GM21360 (cell line): ENCODE results near the gene PURA.

Experiments
- ATAC-seq: cut with Tn5 transposase; IDR thresholded peaks from one replicate; pipeline ENCODE4 v1.9.1; 2021; ENCODE audit warnings: mild to moderate bottlenecking, moderate library complexity; ENCODE audit not compliant: unreplicated experiment

The PURA gene

DNA sequence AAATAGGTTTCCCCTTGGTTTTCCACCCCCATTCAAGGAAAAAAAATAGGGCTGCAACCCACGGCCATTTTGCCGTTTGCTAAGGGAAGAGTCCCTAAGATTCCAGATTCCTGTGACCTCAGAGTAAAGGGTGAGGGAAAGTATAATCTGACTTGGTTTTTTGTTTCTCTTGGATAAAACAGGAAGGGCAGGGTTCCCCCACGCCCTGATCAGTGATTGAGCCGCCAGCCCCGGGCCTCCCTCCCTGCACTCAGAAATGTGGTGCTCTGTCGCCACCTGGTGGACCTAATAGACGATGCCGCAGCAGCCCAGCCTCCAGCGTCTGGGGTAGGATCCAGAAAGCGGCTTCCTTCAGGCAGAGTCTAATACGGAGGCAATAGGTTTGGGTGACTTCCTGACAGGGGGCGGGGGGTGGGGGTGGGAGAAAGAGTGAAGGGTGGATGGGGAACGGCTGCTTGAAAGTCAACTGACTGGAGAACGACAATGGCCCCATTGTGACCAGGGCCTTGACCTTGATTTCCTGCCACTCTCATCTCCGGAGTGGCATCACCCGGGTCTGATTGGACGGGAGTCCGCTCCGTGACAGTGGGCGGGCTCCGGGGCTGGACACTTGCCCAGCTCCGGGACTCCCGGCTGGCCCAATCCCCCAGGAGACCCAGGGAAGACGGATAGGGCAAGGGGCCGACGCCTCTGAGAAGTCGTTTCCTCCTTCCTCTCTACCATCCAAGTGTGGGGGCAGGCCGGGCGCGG, 43.3 kb downstream of the PURA start:
- ATAC-seq = peak; percentile 93

DNA sequence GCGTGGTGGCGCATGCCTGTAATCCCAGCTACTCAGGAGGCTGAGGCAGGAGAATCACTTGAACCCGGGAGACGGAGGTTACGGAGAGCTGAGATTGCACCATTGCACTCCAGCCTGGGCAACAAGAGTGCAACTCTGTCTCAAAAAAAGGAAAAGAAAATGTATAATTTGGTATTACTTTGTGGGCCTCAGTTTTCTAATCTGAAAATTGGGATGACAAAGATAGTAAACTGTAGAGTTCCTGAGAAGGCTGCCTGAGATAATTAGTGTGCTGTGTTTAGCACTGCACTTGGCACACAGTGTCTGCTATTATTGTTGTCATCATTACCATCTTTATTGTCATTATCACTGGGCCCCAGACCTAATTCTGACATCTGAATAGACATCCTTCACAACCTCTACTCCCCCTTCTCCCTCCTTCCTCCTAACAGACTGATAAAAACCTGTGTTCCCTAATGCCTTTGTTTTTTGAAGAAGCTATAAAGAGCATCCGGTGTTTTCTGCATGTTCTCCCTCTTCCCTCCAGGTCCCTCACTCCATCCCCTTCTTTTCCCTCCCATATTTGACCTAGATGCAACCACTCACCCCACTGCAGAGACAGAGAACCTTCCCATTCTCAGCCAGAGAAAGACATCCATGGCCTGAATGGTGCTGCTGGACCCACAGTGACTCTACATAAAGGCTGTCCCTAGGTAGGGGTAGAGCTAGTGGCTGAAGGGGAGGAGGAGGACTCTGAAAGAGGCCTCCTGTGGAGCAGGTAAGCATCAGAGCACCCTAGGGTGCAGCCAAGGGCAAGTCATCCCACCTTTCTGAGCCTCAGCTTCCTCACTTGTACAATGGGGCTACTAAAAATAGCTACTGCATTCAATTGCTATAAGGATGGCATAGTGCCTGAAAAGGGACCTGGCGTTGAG, 45.4 kb downstream of the PURA start:
- ATAC-seq = no peak

DNA sequence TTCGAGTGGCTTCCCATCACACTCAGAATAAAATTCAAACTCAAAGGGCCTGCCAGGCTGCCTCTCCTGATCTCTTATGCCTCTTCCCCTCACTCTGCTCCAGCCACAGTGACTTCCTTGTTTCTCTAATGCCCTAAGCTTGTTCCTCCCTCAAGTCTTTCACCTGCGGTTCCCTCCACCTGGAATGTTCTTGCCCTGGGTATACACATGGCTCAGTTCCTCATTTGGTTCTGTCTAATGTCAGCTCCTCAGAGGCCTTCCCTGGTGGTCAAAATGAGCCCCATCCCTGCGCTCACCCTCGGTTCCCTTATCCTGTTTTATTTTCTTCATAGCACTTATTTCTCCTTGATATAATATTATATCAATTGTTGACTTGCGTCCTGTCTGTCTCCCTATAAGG, 48.4 kb downstream of the PURA start:
- no peak for ATAC-seq

- ATAC-seq = no peak
These were observed 48.9 kb downstream of the PURA start for GRCh38 chr5:140162781-140163180.

DNA sequence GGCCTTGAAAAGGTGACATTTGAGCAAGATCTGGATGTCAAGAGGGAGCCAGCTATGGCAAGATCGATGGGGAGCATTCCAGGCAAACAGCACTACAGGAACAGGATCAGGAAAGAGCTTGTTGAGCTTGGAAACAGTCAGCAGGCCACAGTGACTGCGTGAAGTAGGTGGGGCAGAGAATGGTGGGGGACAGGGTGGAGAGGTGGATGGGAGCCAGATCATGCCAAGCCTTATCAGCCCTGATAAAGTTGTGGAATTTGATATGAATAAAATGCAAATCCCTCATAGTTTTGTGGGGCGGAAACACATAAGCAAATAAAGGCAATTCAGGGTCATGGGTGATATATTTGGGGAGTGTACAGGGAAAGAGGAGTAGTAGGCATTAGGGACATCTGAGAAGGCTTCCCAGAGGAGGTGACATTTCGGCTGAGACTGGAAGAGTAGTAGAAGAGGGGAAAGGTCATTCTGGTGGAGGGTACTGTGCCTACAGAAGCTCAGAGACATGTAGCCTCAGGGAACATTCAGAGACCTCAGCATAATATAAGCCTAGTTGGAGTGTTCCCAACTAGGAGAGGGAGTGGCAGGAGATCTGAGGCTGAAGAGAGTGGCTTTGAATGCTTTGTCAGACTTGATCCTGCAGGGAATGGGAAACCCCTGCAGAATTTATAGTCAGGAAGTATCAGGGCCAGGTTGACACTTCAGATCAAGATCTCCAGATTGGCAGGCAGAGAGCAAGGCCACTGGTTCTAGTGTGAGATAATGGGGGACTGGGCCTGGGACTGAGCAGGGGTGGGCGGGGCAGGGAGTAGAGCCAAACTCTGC, 51.4 kb downstream of the PURA start:
- ATAC-seq = no peak

DNA sequence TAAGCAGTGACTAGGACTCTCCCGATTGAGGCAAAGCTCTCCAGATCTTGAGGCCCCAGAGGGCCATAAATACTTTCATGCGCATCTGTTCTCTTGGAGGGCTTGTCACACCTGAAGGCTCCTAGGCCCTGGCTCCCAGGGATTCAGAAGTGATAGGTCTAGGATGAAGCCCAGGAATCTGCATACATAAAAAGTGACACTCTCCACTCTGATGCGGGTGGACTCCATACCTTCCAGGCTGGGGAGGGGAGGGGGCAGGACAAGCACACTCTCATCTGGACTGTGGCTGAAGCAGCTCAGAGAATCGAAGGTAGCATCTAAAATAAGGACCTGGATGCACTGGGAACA, 52.0 kb downstream of the PURA start:
- no peak for ATAC-seq

DNA sequence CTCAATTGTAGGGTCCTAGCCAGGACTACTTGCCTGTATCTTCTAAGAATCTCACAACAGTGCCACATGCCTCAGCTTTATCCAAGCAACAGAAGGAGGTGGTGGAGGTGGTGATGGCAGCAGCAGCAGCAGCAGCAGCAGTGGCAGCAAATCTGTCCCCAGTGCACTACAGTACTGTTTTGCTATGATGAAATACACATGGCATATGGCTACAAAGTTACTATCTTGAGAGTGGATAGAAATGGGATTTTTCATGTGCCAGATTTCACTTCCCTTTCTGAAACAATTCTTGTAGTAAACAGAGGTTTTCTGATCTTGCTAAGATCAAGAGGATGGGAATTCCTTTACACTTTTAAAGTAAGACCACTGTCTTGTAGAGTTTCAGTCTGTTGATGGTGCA, 53.0 kb downstream of the PURA start:
- no peak for ATAC-seq

DNA sequence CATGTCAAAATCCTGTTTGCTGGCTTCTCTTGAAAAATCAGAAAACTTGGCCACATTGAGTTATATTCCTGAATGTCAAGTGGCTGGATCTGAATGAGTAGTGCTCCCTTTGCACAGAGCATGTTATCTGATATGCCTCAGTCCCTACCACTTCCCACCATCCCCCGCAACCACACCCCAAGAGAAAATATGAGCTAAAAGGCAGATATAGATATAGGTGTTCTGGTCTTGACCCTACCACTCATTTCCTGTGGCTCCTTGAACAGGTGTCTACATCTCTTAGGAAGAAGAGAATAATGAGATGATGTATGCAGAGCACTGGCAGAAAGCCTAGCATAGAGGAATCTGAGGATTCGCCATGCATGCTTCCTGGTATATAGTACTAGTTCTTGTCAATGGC, 54.5 kb downstream of the PURA start:
- no peak for ATAC-seq

DNA sequence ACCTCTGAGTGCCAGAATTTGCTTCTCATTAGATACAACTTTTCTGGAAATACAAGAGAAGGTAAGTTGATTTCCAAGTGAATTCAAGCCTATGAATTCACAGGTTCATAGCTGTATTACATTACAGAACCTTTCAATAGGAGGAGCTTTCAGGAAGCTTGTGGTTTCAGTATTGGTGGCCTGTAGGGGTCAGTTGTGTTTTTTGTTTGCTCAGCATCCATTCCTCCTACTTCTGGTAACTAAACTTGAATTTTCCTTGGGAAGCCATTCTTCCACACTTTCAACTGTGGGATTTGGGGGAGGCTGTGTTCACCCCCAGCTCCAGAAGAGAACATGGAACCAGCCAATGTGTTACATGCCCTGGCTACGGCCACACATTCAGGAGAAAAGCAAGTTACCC, 55.5 kb downstream of the PURA start:
- no peak for ATAC-seq

DNA sequence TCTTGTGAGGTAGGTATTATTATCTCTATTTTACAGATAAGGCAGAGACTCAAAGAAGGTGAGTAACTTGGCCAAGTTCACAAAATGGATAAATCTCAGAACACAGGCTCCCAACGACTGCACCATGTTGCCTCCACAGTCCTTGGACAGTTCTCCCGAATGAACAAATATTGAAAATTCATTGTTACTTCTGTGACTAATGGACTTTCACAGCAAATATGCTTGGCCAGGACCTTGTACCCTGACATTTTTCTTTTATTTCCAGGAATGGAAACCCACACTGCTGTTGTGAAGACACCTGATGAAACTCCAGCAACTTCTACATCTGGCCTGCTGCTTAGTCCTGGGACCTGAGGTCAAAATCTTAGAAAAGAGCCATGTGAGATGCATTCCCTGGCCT, 58.6 kb downstream of the PURA start:
- ATAC-seq = no peak

DNA sequence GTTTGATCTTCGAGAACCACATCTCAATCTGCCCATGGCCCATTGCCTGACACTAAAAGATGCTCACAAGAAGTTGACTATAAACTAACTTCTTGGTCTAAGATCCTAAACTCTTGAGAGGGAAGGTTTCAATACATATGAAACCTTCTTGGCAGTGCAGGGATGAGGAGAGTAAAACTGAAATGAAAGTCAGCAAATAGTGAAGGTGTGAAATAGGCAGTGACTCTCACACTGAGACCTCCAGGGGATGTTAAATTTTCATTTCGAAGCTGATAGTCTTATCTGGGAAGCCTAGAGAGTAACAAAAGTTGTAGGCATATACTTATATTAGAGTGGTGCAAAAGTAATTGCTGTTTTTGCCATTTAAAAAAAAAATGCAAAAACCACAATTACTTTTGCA, 60.1 kb downstream of the PURA start:
- no peak for ATAC-seq

DNA sequence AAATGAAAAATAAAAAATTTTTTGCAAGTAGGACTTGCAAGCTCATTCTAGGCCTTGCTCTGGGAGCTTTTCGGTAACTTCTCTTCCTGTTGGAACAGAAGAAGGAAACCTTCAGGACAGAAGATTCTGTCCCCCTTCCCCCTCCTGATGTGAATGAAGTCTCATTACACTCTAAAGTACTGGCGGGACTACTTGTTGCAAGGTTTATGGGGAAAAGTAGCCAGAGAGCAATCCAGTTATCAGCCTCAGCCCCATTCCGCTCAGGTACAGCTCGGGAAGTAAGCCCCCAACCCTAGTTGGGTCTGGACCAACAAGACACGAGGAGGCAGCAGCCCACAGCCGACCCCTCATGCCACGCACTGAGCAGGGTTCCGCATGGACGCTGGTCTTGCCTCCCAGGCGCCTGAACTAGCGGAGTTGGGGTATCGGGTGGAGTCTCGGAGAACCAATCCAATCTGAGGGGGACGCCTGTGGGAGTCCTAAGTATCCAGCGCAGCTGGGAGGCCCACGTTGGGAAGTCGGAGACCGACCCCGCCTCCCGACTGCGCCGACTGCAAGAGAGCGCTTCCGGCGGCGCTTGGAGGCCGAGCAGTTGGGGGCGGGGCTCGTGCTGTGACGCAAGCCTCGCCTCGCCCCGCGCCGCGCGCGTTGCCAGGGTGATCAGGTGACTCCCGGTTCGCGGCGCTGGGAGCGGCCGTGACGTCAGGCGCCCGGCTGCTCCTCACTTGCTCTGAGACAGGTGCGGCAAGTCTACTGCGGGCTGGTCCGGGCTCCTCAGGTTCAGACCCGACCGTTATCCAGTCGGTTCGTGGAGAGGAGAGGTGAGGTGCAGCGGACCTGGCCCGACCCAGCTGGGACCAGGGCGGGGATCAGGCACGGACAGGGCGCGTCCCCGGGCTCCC, 60.8 kb downstream of the PURA start, which contains the start of gene CYSTM1:
CYSTM1 (plus strand) TSS at position 724 of the 902 bp plus-strand sequence. CDS start 19,278 bp downstream, outside the sequence.
- ATAC-seq = peak; percentile 91
